DMS 273 treated with DMSO at 0.1 percent for 48 hours (cell line): ENCODE measurements around the gene OSBPL1A.

Experiments used
- DNase-seq: peaks from one replicate; lab custom pipeline; 2025; lab: John Stamatoyannopoulos, UW

Gene OSBPL1A

DNA sequence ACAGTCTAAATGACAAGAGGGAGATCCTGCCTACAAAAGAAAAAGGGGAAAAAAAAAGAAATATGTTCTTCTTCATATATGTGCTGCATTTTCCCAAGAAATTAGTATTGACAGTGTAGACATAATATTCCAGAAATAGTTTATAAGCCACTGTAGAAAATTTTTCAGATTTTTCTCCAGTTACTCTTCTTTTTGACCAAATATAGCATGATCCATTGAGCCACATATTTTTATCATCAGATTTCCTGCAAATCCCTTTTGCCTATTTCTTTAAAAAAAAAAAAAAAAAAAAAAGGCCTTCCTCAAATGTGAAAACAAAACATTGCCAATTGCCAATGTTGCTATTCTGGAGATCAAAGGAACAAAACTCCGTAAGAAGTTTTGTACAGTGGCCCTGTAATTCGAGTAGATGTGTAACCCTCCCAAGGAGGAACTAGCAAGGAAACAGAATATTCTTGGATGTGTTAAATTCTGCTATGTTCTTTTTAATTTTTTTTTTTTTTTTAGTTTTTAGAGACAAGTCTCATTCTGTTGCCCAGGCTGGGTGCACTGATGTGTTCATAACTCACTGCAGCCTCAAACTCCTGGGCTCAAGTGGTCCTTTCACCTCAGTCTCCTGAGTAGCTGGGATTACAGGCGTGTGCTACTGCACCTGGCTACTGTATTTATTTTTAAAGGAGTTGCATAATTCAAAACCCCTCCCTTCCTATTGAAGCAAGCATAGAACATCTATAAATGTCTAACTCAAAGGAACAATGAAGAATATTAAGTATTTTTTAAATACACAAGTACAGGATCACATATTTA, 271.3 kb downstream of the OSBPL1A start:
- DNase-seq = no peak

DNA sequence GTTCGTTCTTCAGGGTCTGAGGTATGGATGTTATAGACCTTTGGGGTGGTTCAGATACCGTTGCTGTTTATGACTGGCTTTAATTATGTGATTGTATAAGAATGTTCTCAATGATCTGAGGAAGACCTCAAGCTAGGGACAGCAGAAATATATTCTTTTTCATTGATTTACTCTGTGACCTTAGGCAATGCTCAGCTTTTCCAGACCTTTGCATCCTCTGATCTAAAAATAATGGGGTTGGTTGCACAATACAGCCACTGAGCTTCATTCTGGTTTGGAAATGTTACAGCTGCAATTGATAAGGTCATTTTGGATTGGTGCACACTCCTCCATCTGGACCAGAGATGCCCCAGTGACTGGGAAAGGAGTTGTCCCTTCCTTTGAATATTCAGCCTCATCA, 276.0 kb downstream of the OSBPL1A start:
- DNase-seq = no peak

DNA sequence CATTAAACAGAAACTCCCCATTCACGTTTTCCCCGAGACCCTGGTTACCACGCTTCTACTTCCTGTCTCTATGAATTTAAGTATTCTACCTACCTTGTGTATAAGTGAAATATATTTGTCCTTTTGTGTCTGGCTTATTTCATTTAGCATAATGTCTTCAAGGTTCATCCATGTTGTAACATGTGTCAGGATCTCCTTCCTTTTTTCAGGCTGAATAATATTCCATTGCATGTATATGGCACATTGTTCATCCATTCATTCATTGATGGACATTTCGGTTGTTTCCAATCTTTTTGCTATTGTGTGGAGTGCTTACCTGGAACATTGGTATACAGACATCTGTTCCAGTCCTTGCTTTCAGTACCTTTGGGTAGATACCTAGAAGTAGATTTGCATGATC, 276.9 kb downstream of the OSBPL1A start:
- DNase-seq = no peak

DNA sequence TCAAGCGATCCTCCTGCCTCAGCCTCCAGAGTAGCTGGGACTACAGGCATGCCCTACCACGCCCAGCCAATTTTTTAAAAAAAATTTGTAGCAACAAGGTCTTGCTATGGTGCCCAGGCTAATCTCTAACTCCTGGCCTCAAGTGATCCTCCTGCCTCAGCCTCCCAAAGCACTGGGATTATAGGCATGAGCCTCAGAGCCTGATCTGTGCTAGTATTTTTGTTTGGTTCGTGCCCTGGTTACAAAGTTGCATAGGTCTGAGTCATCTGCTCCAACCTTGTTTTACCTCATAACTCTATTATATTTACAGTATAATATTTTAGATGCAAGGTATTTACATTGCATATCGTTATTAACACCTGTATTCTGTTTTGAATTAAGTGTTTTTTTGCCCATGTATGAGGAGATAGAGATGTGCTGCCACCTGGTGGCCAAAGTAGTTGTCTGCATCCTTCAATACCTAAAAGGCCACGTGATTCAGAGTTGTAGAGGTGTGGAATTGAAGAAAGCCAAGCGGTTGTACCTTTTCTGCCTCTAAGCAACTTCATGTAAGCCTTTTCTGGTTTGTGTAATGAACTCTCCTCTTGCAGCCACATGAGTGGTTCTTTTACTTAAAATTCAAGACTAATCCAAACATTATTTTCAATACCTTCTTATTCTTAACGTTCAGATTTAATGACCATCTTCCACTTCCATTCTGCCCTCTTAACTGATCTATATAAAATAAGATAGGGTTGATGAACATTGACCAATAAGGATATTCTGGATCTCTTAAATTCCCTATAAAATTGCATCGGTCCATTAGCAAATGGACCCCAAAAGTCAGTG, 278.7 kb downstream of the OSBPL1A start:
- peak; percentile 33 for DNase-seq

DNA sequence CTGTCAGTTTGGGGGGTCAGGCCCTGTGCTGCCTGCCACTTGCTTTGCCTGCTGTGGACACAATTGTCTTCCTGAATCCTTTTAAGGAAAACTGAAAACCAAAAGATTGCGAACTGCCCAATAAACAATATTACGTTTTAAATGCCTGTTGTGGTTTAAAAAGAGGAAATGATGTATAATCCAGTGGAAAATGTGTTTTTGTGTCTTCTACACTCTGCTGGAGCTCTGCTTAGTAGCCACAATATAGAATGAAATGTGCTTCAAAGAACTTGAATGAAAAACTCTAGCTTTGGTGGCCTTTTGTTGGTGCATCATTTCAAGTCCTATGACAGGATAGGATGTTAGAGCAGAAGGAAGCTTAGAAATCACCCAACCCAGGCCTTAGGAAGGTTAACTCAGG, 282.0 kb downstream of the OSBPL1A start:
- DNase-seq = no peak

DNA sequence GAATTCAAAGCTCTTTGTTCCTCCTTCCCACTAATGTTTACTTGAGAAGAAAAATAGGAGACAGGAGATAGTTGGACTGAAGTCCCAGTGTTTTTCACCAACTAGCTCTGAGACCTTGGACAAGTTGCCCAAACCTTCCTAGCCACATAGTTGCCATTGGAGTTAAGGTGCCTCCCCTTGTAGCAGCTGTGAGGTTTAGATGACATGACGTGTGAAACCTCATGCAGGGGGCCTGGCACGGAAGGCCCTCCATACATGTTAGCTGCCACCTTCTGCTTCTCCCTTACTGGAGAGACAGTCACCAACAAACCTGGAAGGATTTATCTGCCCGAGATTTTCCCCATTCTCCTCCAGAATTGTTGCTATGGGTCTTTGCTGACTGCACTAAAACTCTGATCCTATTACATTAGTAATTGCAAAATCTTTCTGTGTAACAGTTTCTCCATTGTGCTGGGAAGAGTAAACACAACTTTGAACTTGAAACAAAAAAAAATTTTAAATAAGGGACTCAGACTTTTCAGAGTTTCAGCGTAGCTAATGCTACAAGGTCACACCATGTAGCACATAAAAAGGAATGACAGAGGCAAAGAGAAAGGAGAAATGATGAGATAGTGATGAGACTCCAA, 282.6 kb downstream of the OSBPL1A start:
- DNase-seq = no peak

DNA sequence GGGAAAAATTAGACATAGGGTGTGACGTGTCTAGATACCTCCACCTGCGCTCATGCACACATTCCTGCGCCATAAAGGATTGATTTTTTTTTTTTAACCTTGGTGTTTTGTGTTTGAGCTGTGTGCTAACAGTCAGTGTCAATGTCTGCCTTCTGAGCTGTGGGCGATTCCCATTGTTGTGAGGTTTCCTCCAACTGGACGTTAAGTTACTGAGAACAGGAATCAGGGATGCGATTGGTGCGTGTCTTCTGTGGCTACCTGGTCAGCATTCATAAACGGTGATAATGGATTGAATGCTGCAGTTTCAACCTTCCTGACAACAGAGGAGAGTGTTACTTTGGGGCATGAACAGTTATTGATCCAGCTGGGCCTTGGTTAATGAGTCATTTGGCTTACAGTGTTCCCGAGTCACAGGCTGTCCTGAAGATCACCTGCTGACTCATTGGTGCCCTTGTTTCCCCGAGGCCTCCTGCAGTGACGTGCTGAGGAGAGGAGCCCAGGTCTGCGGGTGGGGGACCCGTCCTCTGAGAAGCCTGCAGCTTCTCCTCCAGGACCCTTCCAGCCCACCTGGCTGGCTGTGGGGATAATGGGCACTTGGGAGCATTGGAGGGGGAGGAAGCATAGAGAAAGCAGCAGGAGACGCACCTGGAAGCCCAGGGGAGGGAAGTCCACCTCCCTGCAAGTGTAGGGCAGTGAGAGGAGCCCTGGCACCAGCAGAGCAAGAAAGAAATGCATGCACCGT, 284.6 kb downstream of the OSBPL1A start:
- no peak for DNase-seq

DNA sequence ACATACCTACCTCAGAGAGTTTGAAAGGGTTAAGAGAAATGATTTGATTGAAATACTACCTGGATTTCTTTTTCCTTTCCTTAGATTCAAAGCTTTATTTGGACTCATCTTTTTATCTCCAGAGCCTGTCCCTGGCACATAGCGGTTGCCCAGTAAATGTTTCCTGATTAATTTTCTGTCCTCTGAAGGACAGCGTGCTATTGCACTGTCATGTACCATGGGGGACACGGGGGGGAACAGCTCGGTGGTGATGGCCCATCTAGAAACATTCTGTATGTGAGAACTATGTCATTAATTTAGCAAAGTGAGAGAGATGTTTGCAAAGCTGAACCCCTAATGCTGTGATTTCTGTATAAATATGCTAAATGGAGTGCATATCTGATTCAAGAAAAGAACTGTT, 285.2 kb downstream of the OSBPL1A start:
- no peak for DNase-seq
